Astrocyte of the hippocampus (primary cell): ENCODE measurements around the gene KIF2C.
"Not testable (repeated sequence)": the region's sequence is repeated elsewhere in the genome, so short reads cannot be mapped to it uniquely, and the experiment has no call there.

ENCODE experiments used
- DNase-seq: peaks from one replicate; pipeline ENCODE4 v3.0.0; 2011; ENCODE audit warnings: low read depth, low spot score

KIF2C gene

DNA sequence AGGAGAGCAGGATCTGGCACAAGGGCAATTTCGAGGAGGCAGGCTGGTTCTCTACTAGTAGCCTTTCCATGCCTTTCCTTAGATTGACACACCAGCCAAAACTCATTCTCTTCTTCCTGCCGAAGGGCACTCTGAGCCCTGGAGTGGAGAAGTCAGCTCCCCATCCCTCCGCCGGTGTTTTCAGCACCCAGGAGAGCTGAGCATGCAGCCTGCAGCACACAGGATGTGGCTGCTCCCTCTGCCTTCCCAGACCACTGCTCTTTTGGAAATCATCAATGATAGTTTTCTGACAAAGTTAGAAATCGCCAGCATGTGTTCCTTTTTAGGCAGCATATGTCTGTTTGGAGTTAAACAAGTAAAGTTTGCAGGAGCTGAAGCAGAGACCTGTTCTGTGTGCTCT lies 20.3 kb upstream of the KIF2C start:
- no peak for DNase-seq

DNA sequence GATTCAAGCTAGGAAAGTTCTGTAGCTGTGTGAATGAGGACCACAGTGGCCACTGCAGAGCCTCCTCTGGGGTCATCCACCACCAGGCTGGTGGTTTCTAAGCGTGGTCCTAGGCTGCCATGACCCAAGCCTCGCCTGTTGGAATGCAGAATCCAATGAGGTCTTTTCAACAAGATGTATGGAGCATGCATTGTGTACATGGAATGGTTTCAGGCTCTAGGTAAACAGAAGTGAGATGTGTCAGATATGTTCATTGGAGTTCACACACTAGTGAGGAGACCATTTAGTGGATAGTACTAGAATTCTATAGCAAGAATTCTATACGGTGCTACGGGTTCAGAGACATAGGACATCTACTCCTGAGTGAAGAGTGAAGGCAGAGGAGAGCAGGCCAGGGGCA lies 19.4 kb upstream of the KIF2C start:
- DNase-seq: no peak

DNA sequence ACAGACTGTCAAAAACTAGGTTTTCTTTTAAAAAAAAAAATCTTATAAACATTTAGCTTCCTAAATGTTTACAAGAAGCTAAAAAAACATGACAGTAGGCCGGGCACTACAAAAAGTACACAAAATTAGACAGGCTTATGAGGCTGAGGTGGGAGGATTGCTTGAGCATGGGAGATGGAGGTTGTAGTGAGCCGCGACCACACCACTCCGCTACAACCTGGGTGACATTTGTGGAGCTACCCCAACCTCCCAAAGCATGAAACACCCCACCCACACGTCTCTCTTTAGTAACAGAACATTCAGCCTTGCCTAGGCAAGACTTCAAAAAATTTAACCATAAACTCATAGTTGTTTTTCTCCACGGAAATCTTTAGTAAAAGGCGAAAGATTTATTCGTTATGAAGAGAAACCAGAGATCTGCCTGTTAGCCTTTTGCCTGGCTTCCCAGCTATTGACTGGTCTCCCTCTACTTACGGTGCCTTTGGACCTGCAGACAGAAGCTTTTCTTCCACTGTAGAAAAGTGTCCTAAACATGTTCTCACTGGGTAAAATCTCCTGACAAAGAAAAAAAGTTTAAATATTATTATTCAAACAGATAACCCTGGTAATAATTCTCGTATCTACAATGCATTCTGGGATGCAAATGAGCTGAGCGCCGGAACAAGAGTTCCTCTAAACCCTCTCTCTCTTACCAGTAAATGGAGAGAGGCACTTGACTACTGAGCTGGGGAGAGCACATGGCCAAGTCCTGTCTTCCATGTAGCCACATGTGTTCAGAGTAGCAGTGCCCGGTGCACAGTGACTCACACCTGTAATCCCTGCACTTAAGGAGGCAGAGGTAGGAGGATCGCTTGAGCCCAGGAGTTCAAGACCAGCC lies 17.9 kb upstream of the KIF2C start:
- peak; percentile 79 for DNase-seq

- no peak for DNase-seq
Observed at GRCh38 chr1:44723064-44723463, 16.6 kb upstream of the KIF2C start.

DNA sequence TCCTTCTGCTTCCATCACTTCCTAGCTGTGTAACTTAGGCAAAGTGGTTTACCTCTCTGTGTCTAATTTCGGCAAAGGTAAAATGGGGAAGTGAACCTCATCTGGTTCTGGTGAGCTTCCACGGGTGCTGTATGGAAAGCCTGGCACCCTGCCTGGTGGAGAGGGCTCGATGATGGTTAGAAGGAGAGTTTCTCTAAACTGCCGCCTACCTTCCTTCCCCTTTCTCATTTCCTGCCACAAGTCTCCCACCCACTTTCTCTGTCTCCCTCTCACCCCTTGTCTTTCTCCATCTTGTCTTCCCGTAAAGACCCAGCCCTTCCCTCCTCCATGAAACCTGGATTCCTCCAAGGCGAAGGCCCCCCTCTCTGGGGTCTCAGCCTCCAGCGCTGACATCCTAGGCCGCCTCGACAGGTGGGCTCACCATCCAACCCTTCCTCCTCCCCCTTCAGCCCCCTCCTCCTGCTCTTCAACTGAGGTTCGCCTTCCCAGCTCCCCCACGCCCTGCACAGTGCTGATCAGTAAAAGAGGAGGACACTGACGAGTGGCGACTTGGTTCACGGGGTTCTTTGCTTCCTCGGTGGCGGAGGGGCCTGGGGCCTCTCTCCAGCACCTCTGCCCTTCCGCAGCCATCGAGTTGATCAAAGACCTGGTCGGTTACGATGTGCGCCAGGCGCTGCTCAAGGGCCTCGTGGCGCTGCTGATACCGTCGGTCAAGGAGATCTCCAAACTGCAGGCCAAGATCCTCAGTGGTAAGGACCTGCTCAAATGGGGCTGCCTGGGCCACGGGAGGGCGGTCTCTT lies 15.9 kb upstream of the KIF2C start:
- DNase-seq: no peak

DNA sequence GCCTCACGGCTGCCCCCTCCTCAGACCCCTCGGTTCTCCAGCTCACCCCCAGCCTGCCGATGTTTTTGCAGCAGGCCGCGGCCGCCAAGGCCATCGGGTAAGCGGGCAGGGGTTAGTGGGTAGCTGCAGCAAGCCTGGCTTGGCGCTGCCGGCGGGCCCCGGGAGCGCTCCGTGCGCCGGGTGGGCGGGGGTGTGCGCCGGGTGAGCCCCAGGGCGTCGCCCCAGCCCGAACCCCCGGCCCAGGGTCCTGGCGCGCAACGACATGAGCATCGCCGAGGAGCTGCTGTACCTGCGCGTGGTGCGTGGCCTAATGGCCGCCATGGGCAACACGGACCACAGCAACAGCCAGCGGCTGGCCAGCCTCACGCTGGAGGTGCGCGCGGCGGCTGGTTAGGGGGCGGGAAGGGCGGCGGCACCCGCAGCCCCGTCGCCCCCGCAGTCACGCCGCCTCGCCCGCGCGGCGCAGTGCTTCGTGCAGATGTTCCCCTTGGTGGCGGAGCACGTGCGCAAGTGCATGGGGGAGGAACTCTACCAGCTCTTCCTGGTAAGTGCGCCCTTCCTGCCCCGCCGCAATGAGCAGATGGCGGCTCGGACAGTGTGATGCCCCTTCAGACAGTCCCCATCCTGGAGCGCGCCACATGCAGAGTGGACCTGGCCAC lies 15.2 kb upstream of the KIF2C start:
- no peak for DNase-seq

DNA sequence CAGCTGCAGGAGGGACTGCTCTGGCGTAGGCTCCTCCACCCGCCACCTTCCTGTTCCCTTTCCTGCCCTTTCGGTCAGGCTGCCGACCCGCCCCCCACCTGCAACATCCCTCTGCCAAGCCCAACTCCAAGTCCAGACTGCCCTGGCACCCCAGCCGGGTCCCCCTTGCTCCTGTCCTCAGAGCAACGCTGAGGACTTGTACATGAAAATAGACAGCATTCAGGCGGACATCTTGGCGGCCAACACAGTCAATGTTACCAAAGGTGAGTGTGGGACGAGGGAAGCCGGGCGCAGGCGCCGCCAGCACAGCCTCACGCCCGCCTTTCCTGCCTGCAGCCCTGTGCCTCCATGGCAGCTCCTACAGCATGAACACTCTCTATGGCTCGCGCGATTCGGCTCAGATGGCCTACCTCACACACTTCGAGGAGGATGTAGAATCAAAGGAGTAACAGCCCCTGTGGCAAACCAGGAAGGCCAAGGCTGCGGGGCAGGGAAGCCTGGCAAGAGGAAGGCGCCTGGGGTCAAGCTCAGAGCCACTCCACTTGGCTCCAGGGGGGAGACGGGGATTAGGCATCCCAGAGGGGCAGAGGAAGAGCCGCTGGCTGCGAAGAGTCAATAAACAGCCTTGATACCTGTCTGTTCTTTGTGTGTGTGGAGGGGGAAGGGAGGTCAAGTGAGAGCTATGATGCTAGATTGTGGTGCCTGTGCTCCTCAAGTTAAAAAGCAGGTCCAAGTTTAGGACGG lies 14.5 kb upstream of the KIF2C start:
- no peak for DNase-seq

- peak; percentile 97 for DNase-seq
Observed at GRCh38 chr1:44730741-44731512, 8.7 kb upstream of the KIF2C start, which contains the start of gene RNU5D-1. Gene RNU5D-1, minus strand, starts transcription at chr1:44731170.

DNA sequence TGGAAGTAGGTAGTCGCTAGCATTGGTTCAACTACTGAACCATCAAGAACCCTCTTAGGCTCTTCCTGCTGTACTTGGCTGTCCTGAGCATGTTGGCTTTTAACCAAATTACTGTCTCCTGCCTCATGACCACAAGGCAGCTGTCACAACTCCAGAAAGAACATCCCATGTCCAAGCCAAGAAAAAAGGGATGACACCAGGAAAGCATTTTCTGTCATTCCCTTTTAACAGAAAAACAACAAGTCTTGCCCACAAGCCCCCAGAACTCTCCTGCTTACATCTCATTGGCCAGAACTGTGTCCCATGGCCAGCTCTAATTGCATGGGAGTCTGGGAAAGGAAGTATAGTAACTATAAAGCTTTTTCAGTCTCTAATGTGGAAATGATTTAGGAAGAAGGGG lies 6.3 kb upstream of the KIF2C start:
- DNase-seq: peak; percentile 28

GRCh38 chr1:44733784-44734183 lies 5.9 kb upstream of the KIF2C start:
- no peak for DNase-seq

DNA sequence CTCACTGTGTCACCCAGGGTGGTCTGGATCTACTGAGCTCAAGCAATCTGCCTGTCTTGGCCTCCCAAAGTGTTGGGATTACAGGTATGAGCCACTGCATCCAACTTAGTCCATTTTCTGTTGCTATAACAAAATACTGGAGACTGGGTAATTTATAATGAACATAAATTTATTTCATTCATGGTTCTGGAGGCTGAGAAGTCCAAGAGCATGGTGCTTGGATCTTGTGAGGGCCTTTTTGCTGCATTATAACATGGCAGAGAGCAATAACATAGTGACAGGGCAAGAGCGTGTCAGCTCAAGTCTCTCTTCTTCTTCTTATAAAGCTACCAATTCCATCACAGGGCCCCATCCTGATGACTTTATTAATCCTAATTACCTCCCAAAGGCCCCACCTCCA lies 3.6 kb upstream of the KIF2C start:
- no peak for DNase-seq

GRCh38 chr1:44738953-44739306 lies 707 bp upstream of the KIF2C start:
- DNase-seq: not testable (repeated sequence)

DNA sequence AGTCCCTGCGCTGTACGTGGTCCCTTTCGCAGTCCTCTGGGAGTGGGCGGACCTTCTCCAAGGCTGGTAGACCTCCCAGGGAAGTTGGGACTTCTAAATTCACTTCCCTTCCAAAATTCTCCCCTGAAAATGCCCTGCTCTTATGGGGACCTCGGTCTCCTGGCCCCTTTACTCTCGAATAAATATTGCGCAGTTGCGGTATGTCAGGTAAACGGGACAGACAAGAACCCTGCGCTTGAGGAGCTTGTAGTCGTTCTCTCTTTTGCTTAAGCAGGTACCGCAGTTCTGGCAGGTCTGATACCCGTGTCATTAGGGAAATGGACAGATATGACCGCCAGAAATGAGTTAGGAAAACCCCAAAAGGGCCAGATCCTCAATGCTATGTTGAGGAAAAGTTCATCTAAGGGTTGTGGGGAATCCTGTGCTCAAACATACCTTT lies 561 bp downstream of the KIF2C start:
- no peak for DNase-seq

DNA sequence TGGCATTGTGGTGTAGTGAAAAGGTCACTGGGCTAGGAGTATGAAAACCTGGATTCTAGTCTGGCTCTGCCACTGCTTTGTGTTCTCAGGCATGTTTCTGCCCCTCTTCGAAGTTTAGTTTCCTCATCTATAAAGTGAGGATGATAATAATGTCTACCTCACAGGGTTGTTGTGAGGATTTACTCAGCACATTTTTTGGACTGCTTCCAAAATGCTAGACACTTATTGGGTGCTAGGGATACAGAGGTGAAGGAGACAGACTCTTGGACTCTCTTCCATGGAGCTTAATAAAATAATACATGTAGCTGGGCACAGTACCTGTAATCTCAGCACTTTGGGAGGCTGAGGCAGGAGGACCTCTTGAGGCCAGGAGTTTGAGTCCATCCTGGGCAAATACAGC lies 3.6 kb downstream of the KIF2C start:
- DNase-seq: no peak

GRCh38 chr1:44747878-44748277 lies 8.2 kb downstream of the KIF2C start:
- DNase-seq: no peak

- no peak for DNase-seq
Observed at GRCh38 chr1:44757420-44757819, 17.8 kb downstream of the KIF2C start.

GRCh38 chr1:44759077-44759476 lies 19.4 kb downstream of the KIF2C start:
- no peak for DNase-seq

GRCh38 chr1:44760876-44761275 lies 21.2 kb downstream of the KIF2C start:
- DNase-seq: no peak

- DNase-seq: not testable (repeated sequence)
Observed at GRCh38 chr1:44766421-44766820, 26.8 kb downstream of the KIF2C start.

- DNase-seq: peak; percentile 97
Observed at GRCh38 chr1:44775078-44775929, 35.7 kb downstream of the KIF2C start, which contains the start of gene RPS8. Gene RPS8, plus strand, starts transcription at chr1:44775540. Its CDS starts 57 bp downstream, at chr1:44775597.
